Measurements from ENCODE around the gene TFR2. TPM values are rescaled to one million over a fixed set of nuclear protein-coding genes. Genes with fewer than 3 reads are reported as not detected.
A peak's percentile ranks its signal among the peaks of the same experiment; 100 is the strongest.
"Not testable (repeated sequence)": the region's sequence is repeated elsewhere in the genome, so short reads cannot be mapped to it uniquely, and the experiment has no call there.

TFR2 gene
- total RNA-seq, 1 donor from 2014 or later = 0.41 TPM

- peak; percentile 86 for DNase-seq
- Histone ChIP-seq H3K9me3 (no peaks in the 10 kb centered on the region), H3K4me1 (peaks cover 5% of the 10 kb centered on the region), H3K36me3 (peaks cover 26% of the 10 kb centered on the region), H3K4me3 (peak overlapping the region; percentile 91), H3K27ac (peak overlapping the region; percentile 96), H3K27me3 (no peaks in the 10 kb centered on the region)
- peak; percentile 2 for ATAC-seq
- no peak for TF ChIP-seq CTCF (IDR thresholded peaks at IDR 0.05)
- intact Hi-C loops (cut with DNase I) = no loop called here
These were observed 32.6 kb upstream of the TFR2 start for GRCh38 chr7:100673942-100674410.

GRCh38 chr7:100673302-100673941 lies 32.1 kb upstream of the TFR2 start, which contains the start of gene GNB2:
Gene GNB2, plus strand, starts transcription at chr7:100673740. Its CDS starts 2,526 bp downstream, at chr7:100676266.
- peak; percentile 100 for DNase-seq
- intact Hi-C loops (cut with DNase I) = no loop called here
- TF ChIP-seq CTCF (IDR thresholded peaks at IDR 0.05) = no peak
- Histone ChIP-seq H3K27me3 (no peaks in the 10 kb centered on the region), H3K4me1 (peaks cover 5% of the 10 kb centered on the region), H3K9me3 (no peaks in the 10 kb centered on the region), H3K4me3 (peak within 1 kb of the TSS; percentile 91), H3K36me3 (peaks cover 20% of the 10 kb centered on the region), H3K27ac (peak within 1 kb of the TSS; percentile 96)
- ATAC-seq = peak; percentile 88

GRCh38 chr7:100671353-100672327 lies 30.3 kb upstream of the TFR2 start:
- intact Hi-C loops (cut with DNase I) = no loop called here
- ATAC-seq = no peak
- DNase-seq = no peak

GRCh38 chr7:100670074-100670473 lies 28.7 kb upstream of the TFR2 start:
- Histone ChIP-seq H3K27me3 (no peaks in the 10 kb centered on the region), H3K4me1 (peaks cover 5% of the 10 kb centered on the region), H3K4me3 (no peak overlapping the region), H3K27ac (no peak overlapping the region), H3K36me3 (no peaks in the 10 kb centered on the region), H3K9me3 (no peaks in the 10 kb centered on the region)
- ATAC-seq = no peak
- DNase-seq = no peak
- intact Hi-C loops (cut with DNase I) = no loop called here
- no peak for TF ChIP-seq CTCF (IDR thresholded peaks at IDR 0.05)

More at GRCh38 chr7:100671353-100672327, 30.3 kb upstream of the TFR2 start:
- TF ChIP-seq CTCF (IDR thresholded peaks at IDR 0.05) = no peak
- H3K9me3 ChIP-seq = no peaks in the 10 kb centered on the region
- no peaks in the 10 kb centered on the region for H3K27me3 ChIP-seq
- H3K36me3 ChIP-seq = peaks cover 2% of the 10 kb centered on the region
- no peak overlapping the region for H3K27ac ChIP-seq
- H3K4me1 ChIP-seq = peaks cover 5% of the 10 kb centered on the region
- no peak overlapping the region for H3K4me3 ChIP-seq

- intact Hi-C loops (cut with DNase I); ATAC-seq; DNase-seq; H3K27ac ChIP-seq; H3K9me3 ChIP-seq; H3K36me3 ChIP-seq; H3K4me1 ChIP-seq; H3K4me3 ChIP-seq; H3K27me3 ChIP-seq: not testable (repeated sequence)
These were observed 27.8 kb upstream of the TFR2 start for GRCh38 chr7:100669106-100669505.

- TF ChIP-seq CTCF (IDR thresholded peaks at IDR 0.05) = no peak
- intact Hi-C loops (cut with DNase I) = no loop called here
- Histone ChIP-seq H3K27ac (no peak overlapping the region), H3K27me3 (no peaks in the 10 kb centered on the region), H3K9me3 (no peaks in the 10 kb centered on the region), H3K4me1 (peaks cover 4% of the 10 kb centered on the region), H3K4me3 (no peak overlapping the region), H3K36me3 (no peaks in the 10 kb centered on the region)
- ATAC-seq = no peak
- no peak for DNase-seq
These were observed 26.7 kb upstream of the TFR2 start for GRCh38 chr7:100668069-100668449.
